ENCODE results near the gene EBLN1.

GRCh38 chr10:22228167-22228938, 10.5 kb upstream of the EBLN1 start:
- TF ChIP-seq EP300 (IDR thresholded peaks at IDR 0.05) (no peak), CTCF (IDR thresholded peaks at IDR 0.05) (no peak)

All from ovary (tissue), 3 donors.